22Rv1 (cell line): Measurements from ENCODE around the gene COL23A1.

Source experiments
- H3K27ac ChIP-seq: fragments of 450-650 bp; 2 replicates; pipeline ENCODE4 v1.5.1; 2017
- ZFX ChIP-seq: fragments of 450-650 bp; IDR thresholded peaks from 2 replicates; pipeline ENCODE4 v1.6.1; 2017; ENCODE audit warnings: antibody characterized with exemption, borderline replicate concordance
- TF ChIP-seq, protein P1 (sequence below): fragments of 450-650 bp; IDR thresholded peaks from 2 replicates; pipeline ENCODE4 v1.5.1; 2017; ENCODE audit warnings: mild to moderate bottlenecking

COL23A1 gene

DNA sequence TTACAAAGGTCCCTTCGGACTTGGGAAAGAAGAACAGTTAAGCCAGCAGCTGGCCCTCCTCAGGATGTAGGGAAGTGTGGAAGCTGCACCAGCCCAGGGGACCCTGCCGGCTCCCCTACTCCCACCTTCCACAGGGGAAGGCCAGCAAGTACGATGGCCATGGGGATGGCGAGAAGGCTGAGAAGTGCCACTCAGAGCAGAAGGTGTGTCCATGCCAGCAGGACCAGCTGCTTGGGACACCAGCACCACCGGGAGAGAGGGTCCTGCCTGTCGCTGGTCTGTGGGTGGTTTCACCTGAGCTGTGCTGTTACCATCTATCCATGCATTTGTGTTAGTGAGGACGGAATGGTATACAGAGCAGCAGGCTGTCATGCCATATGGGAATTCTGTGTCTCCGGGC, 209.0 kb downstream of the COL23A1 start:
- H3K27ac ChIP-seq = no peak overlapping the region
- TF ChIP-seq, protein P1, sequence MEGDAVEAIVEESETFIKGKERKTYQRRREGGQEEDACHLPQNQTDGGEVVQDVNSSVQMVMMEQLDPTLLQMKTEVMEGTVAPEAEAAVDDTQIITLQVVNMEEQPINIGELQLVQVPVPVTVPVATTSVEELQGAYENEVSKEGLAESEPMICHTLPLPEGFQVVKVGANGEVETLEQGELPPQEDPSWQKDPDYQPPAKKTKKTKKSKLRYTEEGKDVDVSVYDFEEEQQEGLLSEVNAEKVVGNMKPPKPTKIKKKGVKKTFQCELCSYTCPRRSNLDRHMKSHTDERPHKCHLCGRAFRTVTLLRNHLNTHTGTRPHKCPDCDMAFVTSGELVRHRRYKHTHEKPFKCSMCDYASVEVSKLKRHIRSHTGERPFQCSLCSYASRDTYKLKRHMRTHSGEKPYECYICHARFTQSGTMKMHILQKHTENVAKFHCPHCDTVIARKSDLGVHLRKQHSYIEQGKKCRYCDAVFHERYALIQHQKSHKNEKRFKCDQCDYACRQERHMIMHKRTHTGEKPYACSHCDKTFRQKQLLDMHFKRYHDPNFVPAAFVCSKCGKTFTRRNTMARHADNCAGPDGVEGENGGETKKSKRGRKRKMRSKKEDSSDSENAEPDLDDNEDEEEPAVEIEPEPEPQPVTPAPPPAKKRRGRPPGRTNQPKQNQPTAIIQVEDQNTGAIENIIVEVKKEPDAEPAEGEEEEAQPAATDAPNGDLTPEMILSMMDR = no peak
- TF ChIP-seq ZFX = no peak

DNA sequence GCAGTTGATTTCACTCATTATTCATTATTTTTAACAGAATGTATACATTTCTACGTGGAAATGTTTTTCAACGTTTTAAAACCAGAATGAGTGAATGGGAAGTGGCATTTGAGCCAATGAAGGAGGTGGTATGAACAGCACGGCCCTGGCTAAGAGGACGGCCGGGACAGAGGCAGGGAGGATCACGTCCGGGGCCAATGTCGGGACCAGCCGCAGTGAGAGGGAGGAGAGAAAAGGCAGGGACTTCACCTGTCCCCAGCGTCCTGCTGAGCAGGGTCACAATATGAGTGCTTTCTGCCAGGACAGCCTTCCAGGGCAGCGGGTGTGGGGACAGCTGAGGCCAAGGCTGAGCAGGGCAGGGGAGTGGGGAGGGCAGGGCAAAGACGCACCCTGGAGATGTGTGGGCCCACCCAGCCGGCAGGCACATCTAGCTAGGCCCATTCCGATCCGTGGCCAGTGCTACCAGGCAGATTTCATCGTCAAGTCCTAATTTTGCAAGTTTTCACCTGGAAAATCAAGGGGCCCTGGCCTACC, 209.6 kb downstream of the COL23A1 start:
- H3K27ac ChIP-seq = no peak overlapping the region
- TF ChIP-seq ZFX = no peak
- TF ChIP-seq, protein P1 = no peak

DNA sequence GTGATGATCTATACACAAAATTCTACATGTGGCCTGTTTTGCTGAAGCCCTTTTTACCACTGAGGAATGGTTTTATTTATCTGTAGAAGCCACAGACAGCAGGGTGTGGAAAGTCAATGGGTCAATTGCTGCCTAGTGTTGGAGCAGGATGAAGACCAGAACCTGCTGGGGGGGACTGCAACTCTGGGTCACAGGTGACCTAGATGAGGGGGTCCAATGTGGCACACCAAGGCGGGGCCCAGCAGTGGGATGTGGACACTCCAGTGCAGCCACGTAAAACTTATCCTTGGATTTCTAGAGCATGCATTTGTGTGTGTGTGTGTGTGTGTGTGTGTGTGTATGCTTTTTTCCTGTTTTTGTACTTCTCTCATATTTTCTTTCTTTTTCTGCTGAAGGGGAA, 210.1 kb downstream of the COL23A1 start:
- no peak overlapping the region for H3K27ac ChIP-seq
- TF ChIP-seq, protein P1 = no peak
- TF ChIP-seq ZFX = no peak

DNA sequence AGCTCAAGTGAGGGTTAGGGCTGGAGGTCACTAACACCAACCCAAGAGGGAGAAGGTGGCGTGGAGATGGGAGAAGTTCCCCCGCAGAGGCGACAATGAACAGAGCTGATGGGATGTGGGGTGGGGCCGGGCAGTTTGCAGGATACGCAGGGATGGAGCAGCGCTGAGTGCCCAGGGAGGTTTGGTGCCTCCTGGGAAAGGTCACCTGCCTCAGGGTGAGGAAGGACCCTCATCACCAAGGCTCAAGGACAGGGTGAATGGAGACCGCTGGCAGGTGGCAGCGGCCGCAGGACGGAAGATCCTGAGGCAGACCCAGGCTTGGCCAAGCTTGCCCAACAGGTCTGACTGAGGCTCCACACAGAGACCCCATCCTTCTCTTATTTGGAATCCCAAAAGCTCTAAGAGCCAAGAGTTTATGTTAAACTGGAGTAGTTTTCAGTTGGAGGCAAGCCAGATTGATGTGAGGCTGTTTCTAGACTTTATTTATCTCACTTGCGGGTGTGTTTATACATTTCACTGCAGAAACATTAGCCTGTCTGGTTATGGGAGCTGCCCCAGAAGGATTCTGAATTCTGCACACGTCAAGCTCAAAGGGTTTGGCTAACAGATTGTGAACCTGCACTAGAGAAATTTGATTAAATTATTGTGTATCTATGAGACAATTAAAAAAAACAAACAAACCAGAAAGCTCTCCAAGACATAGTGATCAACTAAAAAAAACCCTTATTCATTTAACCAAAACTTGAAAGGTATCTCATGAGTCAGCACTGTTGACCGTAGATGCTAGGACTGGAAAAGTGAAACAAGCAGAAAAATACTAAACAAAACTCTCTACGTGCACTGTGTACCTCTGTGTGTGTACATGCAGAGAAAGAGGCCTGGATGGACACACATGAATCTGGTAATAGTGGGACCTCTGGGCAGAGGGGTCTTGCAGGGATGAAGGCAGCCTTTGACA, 211.4 kb downstream of the COL23A1 start:
- H3K27ac ChIP-seq = no peak overlapping the region
- TF ChIP-seq ZFX = no peak
- TF ChIP-seq, protein P1 = no peak

DNA sequence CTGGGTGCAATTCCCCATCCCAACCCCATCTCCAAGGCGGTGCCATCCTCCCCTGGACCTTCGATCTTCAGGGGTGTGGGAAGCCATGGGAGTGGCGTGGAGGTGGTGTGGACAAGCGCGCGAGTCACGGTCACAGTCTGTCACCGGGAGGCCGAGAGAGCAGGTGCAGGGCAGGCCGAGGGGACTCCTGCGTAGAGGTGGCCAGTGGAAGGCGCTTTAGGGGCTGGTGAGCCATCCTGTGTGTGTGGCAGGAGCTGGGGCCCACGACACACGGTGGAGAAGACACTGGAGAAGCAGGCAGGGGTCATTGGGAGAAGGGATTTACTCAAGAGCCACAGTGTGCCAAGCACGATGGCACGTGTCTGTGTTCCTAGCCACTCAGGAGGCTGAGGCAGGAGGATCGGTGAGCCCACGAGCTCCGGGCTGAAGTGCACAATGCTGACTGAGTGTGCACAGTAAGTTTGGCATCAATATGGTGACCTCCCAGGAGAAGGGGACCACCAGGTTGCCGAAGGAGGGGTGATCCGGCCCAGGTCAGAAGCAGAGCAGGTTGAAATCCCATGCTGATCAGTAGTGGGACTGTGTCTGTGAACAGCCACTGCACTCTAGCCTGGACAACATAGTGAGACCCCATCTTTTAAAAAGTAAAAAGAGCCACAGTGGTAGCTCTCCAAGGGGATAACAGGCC, 212.5 kb downstream of the COL23A1 start:
- TF ChIP-seq ZFX = no peak
- TF ChIP-seq, protein P1 = no peak
- no peak overlapping the region for H3K27ac ChIP-seq

DNA sequence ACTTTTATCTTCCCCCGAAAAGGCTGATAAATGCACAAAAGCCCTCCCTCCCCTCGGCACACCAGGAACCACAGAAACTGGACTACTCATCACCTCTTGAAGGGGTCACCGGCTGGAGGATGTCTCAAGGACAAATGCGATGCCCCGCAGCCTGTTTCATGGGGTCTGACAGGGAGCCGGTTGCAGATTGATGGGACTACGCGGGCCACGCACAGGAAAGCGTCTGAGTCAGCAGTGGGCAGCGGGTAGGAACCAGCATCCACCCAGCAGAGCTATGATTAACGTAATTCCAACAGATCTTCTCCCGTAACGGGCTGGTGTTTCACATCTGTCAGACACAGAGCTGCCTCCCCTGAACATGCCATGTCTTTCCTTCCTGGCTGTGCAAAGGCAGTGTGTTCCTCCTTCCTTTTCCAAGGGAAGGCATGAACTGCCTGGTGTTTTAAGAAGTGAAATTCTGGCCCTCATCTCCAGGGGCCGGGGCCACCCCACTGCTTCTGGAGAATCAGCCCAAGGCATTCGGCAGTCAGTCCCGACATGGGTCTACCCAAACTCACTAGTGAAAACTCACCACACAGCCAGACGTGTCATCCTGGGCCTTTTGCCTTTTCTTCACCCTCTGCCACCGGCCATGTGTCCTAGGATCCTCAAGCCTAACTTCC, 213.1 kb downstream of the COL23A1 start:
- TF ChIP-seq, protein P1 = no peak
- TF ChIP-seq ZFX = no peak
- no peak overlapping the region for H3K27ac ChIP-seq
